NCI-H2196 treated with DMSO at 0.1 percent for 48 hours (cell line): ENCODE data around the gene MCHR2.
"Not testable (repeated sequence)": the region's sequence is repeated elsewhere in the genome, so short reads cannot be mapped to it uniquely, and the experiment has no call there.

ENCODE experiments used
- DNase-seq: peaks from one replicate; lab custom pipeline; 2025; ENCODE audit not compliant: unreplicated experiment; lab: John Stamatoyannopoulos, UW

The MCHR2 gene

DNA sequence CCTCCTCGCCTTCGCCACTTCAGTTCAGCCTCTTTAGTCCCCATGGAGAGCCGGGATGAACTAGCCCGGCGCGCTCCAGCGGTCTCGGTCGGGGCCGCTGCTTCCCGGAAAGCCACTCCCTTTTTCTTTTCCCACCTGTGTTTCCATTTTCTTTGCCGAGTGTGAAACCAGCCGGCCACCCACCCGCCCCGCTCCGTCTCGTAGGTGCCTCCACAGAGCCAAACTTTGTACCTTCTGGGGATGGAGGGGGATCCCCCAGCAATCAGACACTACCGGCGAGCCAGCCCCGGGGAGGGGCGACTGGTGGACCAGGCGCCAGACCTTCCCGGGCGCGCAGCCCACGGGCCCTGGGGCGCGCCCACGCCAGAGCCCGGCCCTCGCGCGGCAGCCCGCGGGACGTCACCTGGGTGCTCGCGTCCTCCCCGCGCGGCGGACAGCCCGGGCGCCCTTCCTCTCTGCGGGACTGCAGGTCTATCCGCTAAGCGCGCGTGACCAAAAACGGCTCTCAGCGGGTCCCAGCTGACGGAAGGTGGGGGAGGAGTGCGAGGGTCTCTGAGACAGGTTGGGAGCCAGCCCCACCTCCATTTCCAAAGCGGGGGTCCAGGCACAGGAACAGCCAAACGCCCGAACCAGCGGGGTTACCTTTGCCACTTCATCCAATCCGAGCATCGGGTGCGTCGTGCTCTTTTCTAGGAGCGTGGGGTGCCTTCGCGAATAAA is at the start of gene MCHR2:
MCHR2 (minus strand) TSS at position 691 of the 719 bp plus-strand sequence. CDS start 38,076 bp downstream, outside the sequence.
- no peak for DNase-seq

GRCh38 chr6:100038546-100038945 is 44.5 kb upstream of the MCHR2 start:
- DNase-seq = not testable (repeated sequence)

DNA sequence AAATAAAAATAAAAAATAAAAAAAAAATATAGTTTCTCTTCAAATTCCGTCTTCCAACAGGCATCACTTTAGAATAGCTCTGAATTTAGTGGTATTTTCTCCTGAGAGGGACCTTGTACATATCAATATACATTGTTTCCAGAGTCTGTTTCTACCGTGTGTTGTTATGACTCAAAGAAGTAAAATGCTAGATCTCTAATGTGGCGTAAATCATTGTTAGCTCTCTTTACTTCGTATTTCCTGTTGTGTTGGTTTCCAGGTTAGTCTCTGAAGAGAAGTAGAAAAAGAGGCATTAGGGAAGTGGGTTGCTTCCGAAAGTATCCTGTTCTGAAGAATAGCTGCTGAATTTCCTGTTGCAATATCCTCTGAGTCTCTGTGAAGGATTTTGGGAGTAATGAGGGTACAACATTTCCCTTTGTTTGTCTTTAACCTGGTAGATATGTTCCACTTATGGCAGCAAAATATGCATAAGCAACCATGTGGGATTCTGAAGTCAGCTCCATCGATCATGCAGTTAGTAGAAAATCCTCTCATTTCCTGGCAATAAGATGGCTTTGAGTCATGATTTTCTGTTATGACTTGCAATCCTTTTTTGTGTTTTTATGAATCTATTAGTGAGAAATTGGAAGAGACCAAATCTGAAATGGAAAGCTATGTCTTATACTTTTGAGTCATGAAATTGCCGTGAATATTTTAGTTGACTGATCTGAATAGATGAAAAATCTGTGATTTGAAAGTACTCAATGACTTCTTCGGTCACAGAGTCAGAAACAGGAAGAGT is 42.0 kb upstream of the MCHR2 start:
- DNase-seq = no peak

DNA sequence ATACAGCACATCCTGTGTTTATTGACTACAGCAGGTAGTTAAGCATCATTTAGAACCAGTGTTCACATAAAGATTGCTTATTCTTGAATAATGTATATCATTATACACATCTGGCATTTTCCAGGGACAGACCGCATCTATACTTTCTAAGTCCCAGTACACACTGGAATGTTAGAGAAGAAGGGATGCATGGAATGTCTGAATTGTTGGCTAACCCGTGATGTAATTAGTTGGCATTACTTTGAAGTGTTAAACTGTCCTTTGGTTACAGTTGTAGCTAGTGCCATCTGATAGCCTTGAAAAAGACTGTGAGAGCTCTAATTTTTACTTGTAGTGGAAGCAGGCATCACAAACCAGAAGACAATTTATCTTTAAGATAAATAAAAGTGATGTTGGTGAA is 29.8 kb upstream of the MCHR2 start:
- no peak for DNase-seq

GRCh38 chr6:100022847-100023246 is 28.8 kb upstream of the MCHR2 start:
- DNase-seq = no peak

GRCh38 chr6:100008857-100009256 is 14.8 kb upstream of the MCHR2 start:
- no peak for DNase-seq

GRCh38 chr6:100001915-100002388 is 7.9 kb upstream of the MCHR2 start:
- DNase-seq = peak; percentile 22

DNA sequence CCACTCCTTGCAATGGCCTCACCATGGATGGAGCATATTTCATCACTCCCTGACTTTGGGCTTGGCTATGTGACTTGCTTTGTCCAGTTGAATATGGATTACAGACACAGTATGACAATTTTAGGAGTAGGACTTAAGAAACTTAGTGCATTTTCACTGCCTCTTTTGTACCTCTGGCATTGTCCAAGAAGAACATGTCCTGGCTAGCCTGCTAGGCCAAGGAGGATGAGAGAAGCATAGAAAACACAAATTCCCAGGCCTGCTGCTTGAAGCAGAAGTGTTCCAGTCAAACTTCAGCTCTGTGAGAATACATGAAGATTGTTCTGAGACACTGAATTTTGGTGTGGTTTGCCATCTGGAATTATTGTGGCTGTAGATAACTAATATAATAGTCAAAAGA is 3.1 kb upstream of the MCHR2 start:
- DNase-seq = no peak

GRCh38 chr6:99995916-99996315 is 1.9 kb upstream of the MCHR2 start:
- DNase-seq = no peak

DNA sequence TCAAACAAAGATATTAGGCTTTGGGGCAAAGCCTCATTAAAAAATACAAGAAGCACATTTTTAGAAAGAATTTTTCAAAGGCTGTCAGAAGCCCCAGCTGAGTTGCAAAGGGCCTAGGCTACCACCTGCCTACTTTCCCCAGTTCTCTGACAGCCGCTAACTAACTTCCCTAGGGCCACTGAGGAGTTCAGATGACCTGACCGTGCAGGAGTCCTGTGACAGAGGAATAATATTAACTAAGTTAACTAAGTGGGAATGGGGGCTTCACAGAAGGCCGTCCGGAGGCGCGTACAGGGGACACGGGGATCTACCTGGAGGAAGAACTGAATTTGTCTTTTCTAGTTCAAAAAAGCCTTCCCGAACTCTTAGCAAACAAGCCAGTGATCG is 884 bp downstream of the MCHR2 start:
- no peak for DNase-seq

GRCh38 chr6:99991955-99992354 is 2.1 kb downstream of the MCHR2 start:
- no peak for DNase-seq

GRCh38 chr6:99980741-99981140 is 13.3 kb downstream of the MCHR2 start:
- no peak for DNase-seq

- no peak for DNase-seq
These were observed 14.1 kb downstream of the MCHR2 start for GRCh38 chr6:99979953-99980352.

DNA sequence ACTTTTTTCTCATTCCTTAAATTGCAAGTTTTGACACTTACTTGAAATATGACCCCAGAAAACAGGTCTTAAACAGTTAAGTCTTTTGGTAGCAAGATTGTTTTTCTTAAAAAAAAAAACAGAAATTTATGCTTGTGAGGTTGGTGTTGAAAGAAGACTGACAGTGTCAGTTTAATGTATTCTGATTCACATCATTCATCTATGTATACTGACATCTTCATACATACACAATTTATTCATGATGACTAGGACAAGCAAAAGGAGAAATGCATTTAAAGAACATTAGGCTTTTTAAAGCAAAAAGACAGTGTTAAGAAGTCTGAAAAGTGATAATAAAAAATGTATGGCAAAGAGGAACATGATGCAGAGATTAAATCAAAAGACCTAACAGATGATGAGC is 27.0 kb downstream of the MCHR2 start:
- DNase-seq = no peak

DNA sequence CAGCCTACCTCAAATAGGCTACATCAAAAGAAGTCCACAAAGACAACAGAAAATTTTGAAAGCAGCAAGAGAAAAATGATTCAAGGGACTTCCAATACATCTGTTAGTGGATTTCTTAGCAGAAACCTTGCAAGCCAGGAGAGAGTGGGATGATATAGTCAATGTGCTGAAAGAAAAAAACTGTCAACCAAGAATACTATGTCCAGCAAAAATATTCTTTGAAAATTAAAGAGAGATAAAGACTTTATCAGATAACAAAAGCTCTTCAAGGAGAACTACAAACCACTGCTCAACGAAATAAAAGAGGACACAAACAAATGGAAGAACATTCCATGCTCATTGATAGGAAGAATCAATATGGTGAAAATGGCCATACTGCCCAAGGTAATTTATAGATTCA is 34.0 kb downstream of the MCHR2 start:
- DNase-seq = no peak

- no peak for DNase-seq
These were observed 42.8 kb downstream of the MCHR2 start for GRCh38 chr6:99951016-99951805.

DNA sequence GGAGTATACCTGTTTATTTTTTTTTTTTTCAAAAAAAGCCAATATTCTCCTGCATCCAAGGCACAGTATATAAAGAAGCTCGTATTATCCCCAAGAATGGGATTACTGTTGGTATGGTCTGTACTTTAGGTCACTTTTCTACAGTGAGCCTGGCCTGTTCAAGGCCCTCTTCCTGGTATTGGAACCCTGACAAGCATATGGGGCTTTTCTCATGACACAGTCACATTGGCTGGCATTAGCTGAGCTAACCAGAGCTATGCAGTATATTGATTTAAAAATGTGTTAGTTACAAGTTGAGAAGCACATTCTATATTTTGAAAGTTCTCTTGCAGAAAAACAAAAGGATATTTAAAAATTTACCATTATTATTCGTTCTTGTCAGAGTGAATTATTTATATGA is 48.0 kb downstream of the MCHR2 start:
- no peak for DNase-seq

DNA sequence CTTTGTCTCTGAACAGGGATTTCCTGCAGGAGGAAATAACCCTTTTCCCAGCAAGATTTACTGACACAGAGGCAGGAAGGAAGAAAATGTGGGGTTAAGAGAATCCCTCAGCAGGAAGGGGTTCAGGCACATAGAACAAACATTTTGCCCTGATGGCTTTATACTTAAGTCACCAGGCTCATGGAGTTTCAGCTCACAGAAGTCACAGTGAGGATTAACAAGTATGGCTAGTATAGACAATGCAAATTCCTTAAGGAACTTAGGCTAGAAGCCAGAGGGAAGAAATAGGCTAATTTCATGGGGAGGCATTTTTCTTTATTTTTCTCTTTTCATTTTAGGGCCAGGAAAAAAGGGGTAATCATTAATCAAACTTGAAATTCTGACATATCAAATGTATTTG is 50.2 kb downstream of the MCHR2 start:
- DNase-seq = no peak

DNA sequence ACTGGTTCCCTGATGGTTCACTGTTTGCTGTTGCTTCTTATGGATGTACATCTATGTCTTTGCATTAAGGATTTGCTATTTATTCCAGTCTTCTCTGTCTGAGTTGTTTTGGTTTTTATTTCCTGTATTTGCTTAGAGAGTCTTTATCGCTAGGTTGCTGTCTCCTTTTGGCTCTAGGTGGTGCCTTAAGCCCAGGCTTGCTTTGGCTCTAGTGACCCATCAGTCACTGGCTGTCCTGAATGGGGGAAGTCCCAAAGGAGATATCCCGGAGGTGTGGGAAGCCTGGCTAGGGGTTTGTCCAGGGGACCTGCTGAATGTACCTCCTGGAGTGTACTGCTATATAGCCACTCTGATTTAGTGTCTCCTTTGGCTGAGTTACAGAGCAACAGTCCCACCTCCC is 53.4 kb downstream of the MCHR2 start:
- no peak for DNase-seq

- DNase-seq = no peak
These were observed 60.9 kb downstream of the MCHR2 start for GRCh38 chr6:99933129-99933528.

DNA sequence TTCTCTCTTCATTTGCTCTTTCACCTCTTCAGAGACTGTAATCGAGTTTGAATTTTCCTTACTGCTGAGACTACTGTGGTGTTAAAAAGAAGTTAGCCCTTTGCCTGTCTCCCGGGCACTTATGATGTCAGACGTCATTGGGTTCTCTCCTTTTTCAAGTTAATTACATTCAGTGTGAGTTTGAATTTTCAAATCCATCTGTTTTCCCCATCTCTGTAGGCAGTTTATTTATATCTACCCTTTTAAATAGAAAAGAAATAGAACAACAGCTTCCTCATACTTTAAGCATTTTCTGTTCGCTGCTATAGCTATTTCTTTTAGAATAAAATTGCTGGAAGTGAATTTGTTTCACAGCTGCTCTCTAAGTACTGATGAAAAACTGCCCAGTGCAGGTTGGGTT is 81.4 kb downstream of the MCHR2 start:
- DNase-seq = no peak
